Gastroesophageal sphincter (tissue), 3 donors: ENCODE data around the gene PAQR9.

ENCODE experiments used
- CTCF ChIP-seq, 4 experiments: fragments of 200-600 bp in 2 of 4; fragments of 450-650 bp in 2 of 4; sonication (generic) in 1 of 4; IDR thresholded peaks; one replicate each; pipeline ENCODE4 v1.5.1; 2017 to 2019; ENCODE audit warnings: antibody characterized with exemption in 4 of 4, mild to moderate bottlenecking in 2 of 4, moderate library complexity in 2 of 4
- POLR2A ChIP-seq, 2 donors: fragments of 450-650 bp; IDR thresholded peaks; one replicate each; pipeline ENCODE4 v1.6.1; 2017; ENCODE audit warnings: antibody characterized with exemption in 2 of 2, mild to moderate bottlenecking in 2 of 2, moderate library complexity in 1 of 2
- POLR2AphosphoS5 ChIP-seq: sonication (generic); formaldehyde crosslinking; IDR thresholded peaks from one replicate; pipeline ENCODE4 v1.6.1; 2017; ENCODE audit warnings: antibody characterized with exemption

- no peak for TF ChIP-seq CTCF (IDR thresholded peaks at IDR 0.05)
- TF ChIP-seq POLR2A (IDR thresholded peaks at IDR 0.05), result no peak
- TF ChIP-seq POLR2AphosphoS5, result no peak
Observed at GRCh38 chr3:142940000-142940399, 23.5 kb downstream of the PAQR9 start.
